Activated gamma-delta T cell treated with Interleukin-2 at 50 U/mL for 16 hours (primary cell): ENCODE data around the gene TMEM266.
A peak's percentile ranks its signal among the peaks of the same experiment; 100 is the strongest.

Experiments
- DNase-seq: peaks from one replicate; pipeline ENCODE4 v3.0.0-alpha.2; 2020

TMEM266 gene

GRCh38 chr15:76134537-76134936 is 74.8 kb downstream of the TMEM266 start:
- no peak for DNase-seq

GRCh38 chr15:76135516-76135915 is 75.7 kb downstream of the TMEM266 start:
- no peak for DNase-seq

- DNase-seq = no peak
These were observed 78.7 kb downstream of the TMEM266 start for GRCh38 chr15:76138436-76138835.

- DNase-seq = peak; percentile 71
These were observed 79.7 kb downstream of the TMEM266 start for GRCh38 chr15:76139368-76140073.

GRCh38 chr15:76140074-76140464 is 80.3 kb downstream of the TMEM266 start:
- DNase-seq = no peak

- no peak for DNase-seq
These were observed 87.0 kb downstream of the TMEM266 start for GRCh38 chr15:76146812-76147211.

- DNase-seq = peak; percentile 61
These were observed 88.3 kb downstream of the TMEM266 start for GRCh38 chr15:76147906-76148570.

- DNase-seq = no peak
These were observed 89.6 kb downstream of the TMEM266 start for GRCh38 chr15:76149291-76149915.

GRCh38 chr15:76150513-76150912 is 90.7 kb downstream of the TMEM266 start:
- DNase-seq = no peak

GRCh38 chr15:76150971-76151598 is 91.3 kb downstream of the TMEM266 start:
- DNase-seq = peak; percentile 73

- no peak for DNase-seq
These were observed 91.8 kb downstream of the TMEM266 start for GRCh38 chr15:76151599-76151974.

GRCh38 chr15:76152197-76152596 is 92.4 kb downstream of the TMEM266 start:
- DNase-seq = no peak

- no peak for DNase-seq
These were observed 93.7 kb downstream of the TMEM266 start for GRCh38 chr15:76153241-76154197.

- no peak for DNase-seq
These were observed 95.9 kb downstream of the TMEM266 start for GRCh38 chr15:76155731-76156130.

GRCh38 chr15:76158226-76158625 is 98.4 kb downstream of the TMEM266 start:
- no peak for DNase-seq

GRCh38 chr15:76158815-76159214 is 99.0 kb downstream of the TMEM266 start:
- no peak for DNase-seq

- DNase-seq = no peak
These were observed 99.5 kb downstream of the TMEM266 start for GRCh38 chr15:76159282-76159681.

GRCh38 chr15:76160426-76161152 is 100.8 kb downstream of the TMEM266 start:
- DNase-seq = no peak

- no peak for DNase-seq
These were observed 101.6 kb downstream of the TMEM266 start for GRCh38 chr15:76161153-76162035.

- DNase-seq = no peak
These were observed 102.2 kb downstream of the TMEM266 start for GRCh38 chr15:76162036-76162398.
